Measurements from ENCODE around the gene RNF220.
"Not testable (repeated sequence)": the region's sequence is repeated elsewhere in the genome, so short reads cannot be mapped to it uniquely, and the experiment has no call there.

DNA sequence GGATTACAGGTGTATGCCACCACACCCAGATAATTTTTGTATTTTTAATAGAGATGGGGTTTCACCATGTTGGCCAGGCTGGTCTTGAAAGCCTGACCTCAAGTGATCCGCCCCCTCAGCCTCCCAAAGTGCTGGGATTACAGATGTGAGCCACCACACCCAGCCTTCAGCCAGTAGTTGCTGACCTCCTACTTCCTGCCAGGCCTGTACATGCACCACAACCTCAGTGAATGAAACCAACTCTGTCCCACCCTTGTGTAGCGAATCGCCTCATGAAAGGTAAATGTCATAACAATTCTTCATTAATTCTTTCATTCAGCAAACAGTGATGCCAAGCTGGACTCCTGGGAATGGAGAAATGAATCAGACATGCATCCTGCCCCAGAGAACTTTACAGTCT lies 155.6 kb downstream of the RNF220 start:
- TF ChIP-seq, protein P1, sequence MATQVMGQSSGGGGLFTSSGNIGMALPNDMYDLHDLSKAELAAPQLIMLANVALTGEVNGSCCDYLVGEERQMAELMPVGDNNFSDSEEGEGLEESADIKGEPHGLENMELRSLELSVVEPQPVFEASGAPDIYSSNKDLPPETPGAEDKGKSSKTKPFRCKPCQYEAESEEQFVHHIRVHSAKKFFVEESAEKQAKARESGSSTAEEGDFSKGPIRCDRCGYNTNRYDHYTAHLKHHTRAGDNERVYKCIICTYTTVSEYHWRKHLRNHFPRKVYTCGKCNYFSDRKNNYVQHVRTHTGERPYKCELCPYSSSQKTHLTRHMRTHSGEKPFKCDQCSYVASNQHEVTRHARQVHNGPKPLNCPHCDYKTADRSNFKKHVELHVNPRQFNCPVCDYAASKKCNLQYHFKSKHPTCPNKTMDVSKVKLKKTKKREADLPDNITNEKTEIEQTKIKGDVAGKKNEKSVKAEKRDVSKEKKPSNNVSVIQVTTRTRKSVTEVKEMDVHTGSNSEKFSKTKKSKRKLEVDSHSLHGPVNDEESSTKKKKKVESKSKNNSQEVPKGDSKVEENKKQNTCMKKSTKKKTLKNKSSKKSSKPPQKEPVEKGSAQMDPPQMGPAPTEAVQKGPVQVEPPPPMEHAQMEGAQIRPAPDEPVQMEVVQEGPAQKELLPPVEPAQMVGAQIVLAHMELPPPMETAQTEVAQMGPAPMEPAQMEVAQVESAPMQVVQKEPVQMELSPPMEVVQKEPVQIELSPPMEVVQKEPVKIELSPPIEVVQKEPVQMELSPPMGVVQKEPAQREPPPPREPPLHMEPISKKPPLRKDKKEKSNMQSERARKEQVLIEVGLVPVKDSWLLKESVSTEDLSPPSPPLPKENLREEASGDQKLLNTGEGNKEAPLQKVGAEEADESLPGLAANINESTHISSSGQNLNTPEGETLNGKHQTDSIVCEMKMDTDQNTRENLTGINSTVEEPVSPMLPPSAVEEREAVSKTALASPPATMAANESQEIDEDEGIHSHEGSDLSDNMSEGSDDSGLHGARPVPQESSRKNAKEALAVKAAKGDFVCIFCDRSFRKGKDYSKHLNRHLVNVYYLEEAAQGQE (IDR thresholded peaks at IDR 0.05; ENCODE audit: borderline replicate concordance in 1 of 2, low read depth in 1 of 2, low read length in 2 of 2): not testable (repeated sequence)
- TF ChIP-seq MAFK (conservative IDR thresholded peaks at IDR 0.05 in 1 of 2, IDR thresholded peaks at IDR 0.05 in 1 of 2; ENCODE audit: low read length in 2 of 2); ZNF24 (IDR thresholded peaks at IDR 0.05); POLR2AphosphoS5 (IDR thresholded peaks at IDR 0.05; ENCODE audit: low read depth, low read length); POLR2A (IDR thresholded peaks at IDR 0.05; ENCODE audit: insufficient read depth in 1 of 2, low read depth in 2 of 2, low read length in 2 of 2); BHLHE40 (IDR thresholded peaks at IDR 0.05; ENCODE audit: low read length); SIN3A (IDR thresholded peaks at IDR 0.05; ENCODE audit: borderline replicate concordance, low read depth, low read length); ZNF460 (CRISPR knock-in tag; IDR thresholded peaks at IDR 0.05; ENCODE audit: borderline replicate concordance); FOSL1 (CRISPR knock-in tag; IDR thresholded peaks at IDR 0.05; ENCODE audit: borderline replicate concordance): not testable (repeated sequence)
- TF ChIP-seq, protein P2, sequence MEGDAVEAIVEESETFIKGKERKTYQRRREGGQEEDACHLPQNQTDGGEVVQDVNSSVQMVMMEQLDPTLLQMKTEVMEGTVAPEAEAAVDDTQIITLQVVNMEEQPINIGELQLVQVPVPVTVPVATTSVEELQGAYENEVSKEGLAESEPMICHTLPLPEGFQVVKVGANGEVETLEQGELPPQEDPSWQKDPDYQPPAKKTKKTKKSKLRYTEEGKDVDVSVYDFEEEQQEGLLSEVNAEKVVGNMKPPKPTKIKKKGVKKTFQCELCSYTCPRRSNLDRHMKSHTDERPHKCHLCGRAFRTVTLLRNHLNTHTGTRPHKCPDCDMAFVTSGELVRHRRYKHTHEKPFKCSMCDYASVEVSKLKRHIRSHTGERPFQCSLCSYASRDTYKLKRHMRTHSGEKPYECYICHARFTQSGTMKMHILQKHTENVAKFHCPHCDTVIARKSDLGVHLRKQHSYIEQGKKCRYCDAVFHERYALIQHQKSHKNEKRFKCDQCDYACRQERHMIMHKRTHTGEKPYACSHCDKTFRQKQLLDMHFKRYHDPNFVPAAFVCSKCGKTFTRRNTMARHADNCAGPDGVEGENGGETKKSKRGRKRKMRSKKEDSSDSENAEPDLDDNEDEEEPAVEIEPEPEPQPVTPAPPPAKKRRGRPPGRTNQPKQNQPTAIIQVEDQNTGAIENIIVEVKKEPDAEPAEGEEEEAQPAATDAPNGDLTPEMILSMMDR (CRISPR knock-in tag; IDR thresholded peaks at IDR 0.05): not testable (repeated sequence)
- TF ChIP-seq, protein P3, sequence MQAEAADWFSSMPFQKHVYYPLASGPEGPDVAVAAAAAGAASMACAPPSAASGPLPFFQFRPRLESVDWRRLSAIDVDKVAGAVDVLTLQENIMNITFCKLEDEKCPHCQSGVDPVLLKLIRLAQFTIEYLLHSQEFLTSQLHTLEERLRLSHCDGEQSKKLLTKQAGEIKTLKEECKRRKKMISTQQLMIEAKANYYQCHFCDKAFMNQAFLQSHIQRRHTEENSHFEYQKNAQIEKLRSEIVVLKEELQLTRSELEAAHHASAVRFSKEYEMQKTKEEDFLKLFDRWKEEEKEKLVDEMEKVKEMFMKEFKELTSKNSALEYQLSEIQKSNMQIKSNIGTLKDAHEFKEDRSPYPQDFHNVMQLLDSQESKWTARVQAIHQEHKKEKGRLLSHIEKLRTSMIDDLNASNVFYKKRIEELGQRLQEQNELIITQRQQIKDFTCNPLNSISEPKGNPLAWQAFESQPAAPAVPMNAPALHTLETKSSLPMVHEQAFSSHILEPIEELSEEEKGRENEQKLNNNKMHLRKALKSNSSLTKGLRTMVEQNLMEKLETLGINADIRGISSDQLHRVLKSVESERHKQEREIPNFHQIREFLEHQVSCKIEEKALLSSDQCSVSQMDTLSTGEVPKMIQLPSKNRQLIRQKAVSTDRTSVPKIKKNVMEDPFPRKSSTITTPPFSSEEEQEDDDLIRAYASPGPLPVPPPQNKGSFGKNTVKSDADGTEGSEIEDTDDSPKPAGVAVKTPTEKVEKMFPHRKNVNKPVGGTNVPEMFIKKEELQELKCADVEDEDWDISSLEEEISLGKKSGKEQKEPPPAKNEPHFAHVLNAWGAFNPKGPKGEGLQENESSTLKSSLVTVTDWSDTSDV (CRISPR knock-in tag; IDR thresholded peaks at IDR 0.05): not testable (repeated sequence)
- TF ChIP-seq, protein P4, sequence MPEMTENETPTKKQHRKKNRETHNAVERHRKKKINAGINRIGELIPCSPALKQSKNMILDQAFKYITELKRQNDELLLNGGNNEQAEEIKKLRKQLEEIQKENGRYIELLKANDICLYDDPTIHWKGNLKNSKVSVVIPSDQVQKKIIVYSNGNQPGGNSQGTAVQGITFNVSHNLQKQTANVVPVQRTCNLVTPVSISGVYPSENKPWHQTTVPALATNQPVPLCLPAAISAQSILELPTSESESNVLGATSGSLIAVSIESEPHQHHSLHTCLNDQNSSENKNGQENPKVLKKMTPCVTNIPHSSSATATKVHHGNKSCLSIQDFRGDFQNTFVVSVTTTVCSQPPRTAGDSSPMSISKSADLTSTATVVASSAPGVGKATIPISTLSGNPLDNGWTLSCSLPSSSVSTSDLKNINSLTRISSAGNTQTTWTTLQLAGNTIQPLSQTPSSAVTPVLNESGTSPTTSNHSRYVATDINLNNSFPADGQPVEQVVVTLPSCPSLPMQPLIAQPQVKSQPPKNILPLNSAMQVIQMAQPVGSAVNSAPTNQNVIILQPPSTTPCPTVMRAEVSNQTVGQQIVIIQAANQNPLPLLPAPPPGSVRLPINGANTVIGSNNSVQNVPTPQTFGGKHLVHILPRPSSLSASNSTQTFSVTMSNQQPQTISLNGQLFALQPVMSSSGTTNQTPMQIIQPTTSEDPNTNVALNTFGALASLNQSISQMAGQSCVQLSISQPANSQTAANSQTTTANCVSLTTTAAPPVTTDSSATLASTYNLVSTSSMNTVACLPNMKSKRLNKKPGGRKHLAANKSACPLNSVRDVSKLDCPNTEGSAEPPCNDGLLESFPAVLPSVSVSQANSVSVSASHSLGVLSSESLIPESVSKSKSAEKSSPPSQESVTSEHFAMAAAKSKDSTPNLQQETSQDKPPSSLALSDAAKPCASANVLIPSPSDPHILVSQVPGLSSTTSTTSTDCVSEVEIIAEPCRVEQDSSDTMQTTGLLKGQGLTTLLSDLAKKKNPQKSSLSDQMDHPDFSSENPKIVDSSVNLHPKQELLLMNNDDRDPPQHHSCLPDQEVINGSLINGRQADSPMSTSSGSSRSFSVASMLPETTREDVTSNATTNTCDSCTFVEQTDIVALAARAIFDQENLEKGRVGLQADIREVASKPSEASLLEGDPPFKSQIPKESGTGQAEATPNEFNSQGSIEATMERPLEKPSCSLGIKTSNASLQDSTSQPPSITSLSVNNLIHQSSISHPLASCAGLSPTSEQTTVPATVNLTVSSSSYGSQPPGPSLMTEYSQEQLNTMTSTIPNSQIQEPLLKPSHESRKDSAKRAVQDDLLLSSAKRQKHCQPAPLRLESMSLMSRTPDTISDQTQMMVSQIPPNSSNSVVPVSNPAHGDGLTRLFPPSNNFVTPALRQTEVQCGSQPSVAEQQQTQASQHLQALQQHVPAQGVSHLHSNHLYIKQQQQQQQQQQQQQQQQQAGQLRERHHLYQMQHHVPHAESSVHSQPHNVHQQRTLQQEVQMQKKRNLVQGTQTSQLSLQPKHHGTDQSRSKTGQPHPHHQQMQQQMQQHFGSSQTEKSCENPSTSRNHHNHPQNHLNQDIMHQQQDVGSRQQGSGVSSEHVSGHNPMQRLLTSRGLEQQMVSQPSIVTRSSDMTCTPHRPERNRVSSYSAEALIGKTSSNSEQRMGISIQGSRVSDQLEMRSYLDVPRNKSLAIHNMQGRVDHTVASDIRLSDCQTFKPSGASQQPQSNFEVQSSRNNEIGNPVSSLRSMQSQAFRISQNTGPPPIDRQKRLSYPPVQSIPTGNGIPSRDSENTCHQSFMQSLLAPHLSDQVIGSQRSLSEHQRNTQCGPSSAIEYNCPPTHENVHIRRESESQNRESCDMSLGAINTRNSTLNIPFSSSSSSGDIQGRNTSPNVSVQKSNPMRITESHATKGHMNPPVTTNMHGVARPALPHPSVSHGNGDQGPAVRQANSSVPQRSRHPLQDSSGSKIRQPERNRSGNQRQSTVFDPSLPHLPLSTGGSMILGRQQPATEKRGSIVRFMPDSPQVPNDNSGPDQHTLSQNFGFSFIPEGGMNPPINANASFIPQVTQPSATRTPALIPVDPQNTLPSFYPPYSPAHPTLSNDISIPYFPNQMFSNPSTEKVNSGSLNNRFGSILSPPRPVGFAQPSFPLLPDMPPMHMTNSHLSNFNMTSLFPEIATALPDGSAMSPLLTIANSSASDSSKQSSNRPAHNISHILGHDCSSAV (CRISPR knock-in tag; IDR thresholded peaks at IDR 0.05; ENCODE audit: borderline replicate concordance): not testable (repeated sequence)
- TF ChIP-seq, protein P5, sequence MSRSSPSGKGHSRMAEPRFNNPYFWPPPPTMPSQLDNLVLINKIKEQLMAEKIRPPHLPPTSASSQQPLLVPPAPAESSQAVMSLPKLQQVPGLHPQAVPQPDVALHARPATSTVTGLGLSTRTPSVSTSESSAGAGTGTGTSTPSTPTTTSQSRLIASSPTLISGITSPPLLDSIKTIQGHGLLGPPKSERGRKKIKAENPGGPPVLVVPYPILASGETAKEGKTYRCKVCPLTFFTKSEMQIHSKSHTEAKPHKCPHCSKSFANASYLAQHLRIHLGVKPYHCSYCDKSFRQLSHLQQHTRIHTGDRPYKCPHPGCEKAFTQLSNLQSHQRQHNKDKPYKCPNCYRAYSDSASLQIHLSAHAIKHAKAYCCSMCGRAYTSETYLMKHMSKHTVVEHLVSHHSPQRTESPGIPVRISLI (CRISPR knock-in tag; IDR thresholded peaks at IDR 0.05; ENCODE audit: borderline replicate concordance): not testable (repeated sequence)
